Cerebellar cortex (tissue), 1 donor: ENCODE data around the gene ZNF784.
A peak's percentile ranks its signal among the peaks of the same experiment; 100 is the strongest.

Experiments
- DNase-seq: peaks from one replicate; pipeline ENCODE4 v3.0.0-alpha.2; 2015; ENCODE audit warnings: low spot score

Gene ZNF784

GRCh38 chr19:55624109-55625003 is at the start of gene ZNF784:
Gene ZNF784 (minus strand): TSS chr19:55624566. CDS start chr19:55624561, 5 bp downstream.
- DNase-seq, result peak; percentile 93

- DNase-seq, result peak; percentile 41
These were observed 49.5 kb upstream of the ZNF784 start for GRCh38 chr19:55673889-55674288.

GRCh38 chr19:55673465-55673864 is 49.1 kb upstream of the ZNF784 start:
- DNase-seq, result no peak

GRCh38 chr19:55672418-55672817 is 48.1 kb upstream of the ZNF784 start:
- no peak for DNase-seq

GRCh38 chr19:55671054-55671378 is 46.6 kb upstream of the ZNF784 start:
- no peak for DNase-seq

GRCh38 chr19:55670280-55671053 is 46.1 kb upstream of the ZNF784 start:
- DNase-seq, result peak; percentile 58

GRCh38 chr19:55669418-55670279 is 45.3 kb upstream of the ZNF784 start:
- DNase-seq, result peak; percentile 20

- DNase-seq, result no peak
These were observed 44.4 kb upstream of the ZNF784 start for GRCh38 chr19:55668603-55669348.

GRCh38 chr19:55667958-55668357 is 43.6 kb upstream of the ZNF784 start:
- no peak for DNase-seq

GRCh38 chr19:55667511-55667910 is 43.1 kb upstream of the ZNF784 start:
- DNase-seq, result no peak

- DNase-seq, result no peak
These were observed 42.6 kb upstream of the ZNF784 start for GRCh38 chr19:55667006-55667381.

GRCh38 chr19:55666343-55667005 is 42.1 kb upstream of the ZNF784 start:
- DNase-seq, result no peak

GRCh38 chr19:55663846-55664536 is 39.6 kb upstream of the ZNF784 start:
- DNase-seq, result no peak

GRCh38 chr19:55661826-55662225 is 37.5 kb upstream of the ZNF784 start:
- DNase-seq, result no peak

GRCh38 chr19:55660991-55661390 is 36.6 kb upstream of the ZNF784 start:
- DNase-seq, result no peak

GRCh38 chr19:55660404-55660803 is 36.0 kb upstream of the ZNF784 start:
- DNase-seq, result no peak

GRCh38 chr19:55659822-55660221 is 35.5 kb upstream of the ZNF784 start:
- DNase-seq, result no peak

GRCh38 chr19:55658846-55659459 is 34.6 kb upstream of the ZNF784 start:
- no peak for DNase-seq

- no peak for DNase-seq
These were observed 32.8 kb upstream of the ZNF784 start for GRCh38 chr19:55656988-55657747.
